Neural crest cell (in vitro differentiated cells): ENCODE results near the gene ZNF541. TPM values are rescaled to one million over a fixed set of nuclear protein-coding genes. Genes with fewer than 3 reads are reported as not detected.

Experiments used
- DNase-seq: peaks from one replicate; pipeline ENCODE4 v3.0.0; 2021; ENCODE audit warnings: low read depth, mixed read lengths, low spot score
- H3K27ac Mint-ChIP-seq: one replicate; pipeline ENCODE4 v1.8.0; 2021; ENCODE audit warnings: mild to moderate bottlenecking, mixed read lengths; ENCODE audit not compliant: unreplicated experiment
- H3K27me3 Mint-ChIP-seq: 2 replicates; pipeline ENCODE4 v1.8.0; 2021; ENCODE audit warnings: low read depth, mild to moderate bottlenecking, mixed read lengths
- H3K36me3 Mint-ChIP-seq: 2 replicates; pipeline ENCODE4 v1.8.0; 2021; ENCODE audit warnings: low read depth, mild to moderate bottlenecking, mixed read lengths
- H3K4me1 Mint-ChIP-seq: 2 replicates; pipeline ENCODE4 v1.8.0; 2021; ENCODE audit warnings: mixed read lengths
- H3K4me3 Mint-ChIP-seq: one replicate; pipeline ENCODE4 v1.8.0; 2021; ENCODE audit warnings: mild to moderate bottlenecking, mixed read lengths
- H3K9me3 Mint-ChIP-seq: 2 replicates; pipeline ENCODE4 v1.8.0; 2021; ENCODE audit warnings: mixed read lengths
- total RNA-seq: library from RNA; stranded (reverse); gene quantifications from 2 replicates; pipeline ENCODE4 v1.2.1, GENCODE V29; 2021
- TF ChIP-seq, protein P1 (sequence below): fragments of 200-600 bp; sonication (generic); conservative IDR thresholded peaks from 2 replicates; pipeline ENCODE4 v1.5.0; 2021; ENCODE audit warnings: antibody characterized with exemption, mild to moderate bottlenecking

ZNF541 gene
- total RNA-seq, 1 donor from 2014 or later = not detected

DNA sequence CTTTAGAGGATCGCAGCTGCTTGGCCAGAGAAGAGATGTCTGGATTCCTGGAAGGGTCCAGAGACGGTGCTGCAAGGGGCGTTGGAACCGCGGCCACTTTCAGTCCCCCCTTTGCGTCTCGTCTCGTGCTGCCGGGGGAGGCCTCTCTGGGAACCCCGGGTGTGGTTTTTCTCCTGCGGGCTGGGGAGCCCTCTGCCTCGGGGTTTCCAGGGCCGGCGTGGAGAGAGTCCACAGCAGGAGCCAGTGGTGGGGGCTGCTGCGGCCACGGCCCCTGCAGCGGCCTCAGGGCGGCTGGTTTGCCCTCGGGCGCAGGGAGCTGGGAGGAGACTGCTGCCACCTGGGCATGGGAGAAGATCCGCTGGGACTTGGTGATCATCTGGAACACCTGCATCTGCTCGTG is 28.5 kb downstream of the ZNF541 start:
- Mint-ChIP-seq H3K9me3 (no peaks in the 10 kb centered on the region), H3K36me3 (no peaks in the 10 kb centered on the region), H3K4me1 (no peaks in the 10 kb centered on the region), H3K27ac (no peak overlapping the region), H3K27me3 (no peaks in the 10 kb centered on the region), H3K4me3 (no peak overlapping the region)
- no peak for DNase-seq
- TF ChIP-seq, protein P1, sequence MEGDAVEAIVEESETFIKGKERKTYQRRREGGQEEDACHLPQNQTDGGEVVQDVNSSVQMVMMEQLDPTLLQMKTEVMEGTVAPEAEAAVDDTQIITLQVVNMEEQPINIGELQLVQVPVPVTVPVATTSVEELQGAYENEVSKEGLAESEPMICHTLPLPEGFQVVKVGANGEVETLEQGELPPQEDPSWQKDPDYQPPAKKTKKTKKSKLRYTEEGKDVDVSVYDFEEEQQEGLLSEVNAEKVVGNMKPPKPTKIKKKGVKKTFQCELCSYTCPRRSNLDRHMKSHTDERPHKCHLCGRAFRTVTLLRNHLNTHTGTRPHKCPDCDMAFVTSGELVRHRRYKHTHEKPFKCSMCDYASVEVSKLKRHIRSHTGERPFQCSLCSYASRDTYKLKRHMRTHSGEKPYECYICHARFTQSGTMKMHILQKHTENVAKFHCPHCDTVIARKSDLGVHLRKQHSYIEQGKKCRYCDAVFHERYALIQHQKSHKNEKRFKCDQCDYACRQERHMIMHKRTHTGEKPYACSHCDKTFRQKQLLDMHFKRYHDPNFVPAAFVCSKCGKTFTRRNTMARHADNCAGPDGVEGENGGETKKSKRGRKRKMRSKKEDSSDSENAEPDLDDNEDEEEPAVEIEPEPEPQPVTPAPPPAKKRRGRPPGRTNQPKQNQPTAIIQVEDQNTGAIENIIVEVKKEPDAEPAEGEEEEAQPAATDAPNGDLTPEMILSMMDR = no peak

DNA sequence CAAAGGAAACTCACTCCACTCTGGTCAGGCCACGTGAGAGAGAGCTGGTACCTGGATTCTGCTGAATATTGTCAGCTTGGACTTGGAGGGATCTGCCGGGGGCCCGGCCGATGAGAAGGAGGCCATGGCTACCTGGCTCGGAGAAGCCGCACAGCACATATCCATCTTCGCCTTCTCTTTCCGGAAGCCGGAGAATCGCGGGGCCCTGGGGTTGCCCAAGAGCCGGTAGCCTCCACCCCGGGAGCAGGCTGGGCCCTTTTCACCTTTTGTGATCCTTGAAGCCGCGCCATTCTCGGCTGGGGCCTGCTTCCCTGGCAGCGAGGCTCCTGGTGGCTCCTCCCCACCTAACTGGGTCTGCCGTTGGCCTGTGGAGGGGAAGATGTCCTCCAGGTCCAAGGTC is 28.9 kb downstream of the ZNF541 start:
- no peaks in the 10 kb centered on the region for H3K36me3 Mint-ChIP-seq
- no peak for DNase-seq
- TF ChIP-seq, protein P1 = no peak
- H3K27ac Mint-ChIP-seq = no peak overlapping the region
- H3K4me3 Mint-ChIP-seq = no peak overlapping the region
- H3K27me3 Mint-ChIP-seq = no peaks in the 10 kb centered on the region
- H3K9me3 Mint-ChIP-seq = no peaks in the 10 kb centered on the region
- no peaks in the 10 kb centered on the region for H3K4me1 Mint-ChIP-seq

DNA sequence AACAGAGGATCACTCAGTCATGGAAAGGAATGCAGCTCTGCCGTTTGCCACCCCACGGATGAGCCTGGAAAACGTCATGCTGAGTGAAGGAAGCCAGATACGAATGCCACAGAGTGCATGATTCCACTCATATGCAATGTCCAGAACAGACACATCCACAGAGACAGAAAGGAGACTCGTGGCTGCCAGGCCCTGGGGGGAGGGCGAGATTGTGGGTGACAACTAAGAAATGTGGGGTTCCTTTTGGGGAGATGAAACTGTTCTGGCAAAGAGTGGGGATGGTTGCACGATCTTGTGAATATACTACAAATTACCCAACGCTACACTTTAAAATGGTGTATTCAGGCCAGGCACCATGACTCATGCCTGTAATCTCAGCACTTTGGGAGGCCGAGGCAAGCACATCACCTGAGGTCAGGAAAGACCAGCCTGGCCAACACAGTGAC is 30.9 kb downstream of the ZNF541 start:
- no peak overlapping the region for H3K4me3 Mint-ChIP-seq
- DNase-seq = no peak
- no peaks in the 10 kb centered on the region for H3K9me3 Mint-ChIP-seq
- TF ChIP-seq, protein P1 = no peak
- H3K27me3 Mint-ChIP-seq = peaks cover 2% of the 10 kb centered on the region
- H3K36me3 Mint-ChIP-seq = no peaks in the 10 kb centered on the region
- H3K27ac Mint-ChIP-seq = no peak overlapping the region
- H3K4me1 Mint-ChIP-seq = no peaks in the 10 kb centered on the region

DNA sequence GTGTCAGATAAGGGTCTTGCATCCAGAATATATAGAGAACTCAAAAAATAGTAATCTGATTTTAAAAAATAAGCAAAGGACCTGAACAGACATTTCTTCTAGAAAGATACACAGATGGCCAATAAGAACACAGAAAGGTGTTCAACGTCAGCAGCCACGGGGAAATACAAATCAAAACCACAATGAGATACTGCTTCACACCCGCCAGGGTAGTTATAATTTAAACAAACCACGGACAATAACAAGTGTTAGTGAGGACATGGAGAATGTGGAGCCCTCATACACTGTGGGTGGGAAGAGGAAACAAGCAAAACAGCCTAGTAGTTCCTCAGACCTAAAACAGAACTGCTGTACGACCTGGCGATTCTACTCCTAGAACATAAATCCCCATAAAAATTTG is 31.4 kb downstream of the ZNF541 start:
- Mint-ChIP-seq H3K36me3 (no peaks in the 10 kb centered on the region), H3K9me3 (no peaks in the 10 kb centered on the region), H3K27ac (no peak overlapping the region), H3K27me3 (peaks cover 2% of the 10 kb centered on the region), H3K4me3 (no peak overlapping the region), H3K4me1 (no peaks in the 10 kb centered on the region)
- no peak for DNase-seq
- TF ChIP-seq, protein P1 = no peak

DNA sequence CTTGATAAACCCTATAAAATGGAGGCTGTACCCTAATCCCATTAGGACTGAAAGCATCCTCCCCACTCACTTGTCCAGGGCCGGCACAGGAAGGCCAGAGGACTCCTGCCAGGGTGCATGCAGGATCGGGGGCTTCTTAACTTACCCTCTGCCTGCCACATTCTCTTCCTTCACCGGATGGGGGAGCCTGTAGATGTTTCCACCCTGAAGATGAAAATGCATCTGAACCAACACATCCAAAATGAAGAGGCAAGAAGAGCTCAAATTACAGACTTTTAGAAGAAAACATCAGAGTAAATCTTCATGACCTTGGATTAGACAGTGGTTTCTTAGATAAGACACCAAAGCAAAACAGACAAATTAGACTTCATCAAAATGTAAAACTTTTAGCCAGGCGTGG is 32.2 kb downstream of the ZNF541 start:
- Mint-ChIP-seq H3K9me3 (no peaks in the 10 kb centered on the region), H3K27me3 (peaks cover 2% of the 10 kb centered on the region), H3K4me3 (no peak overlapping the region), H3K27ac (no peak overlapping the region), H3K4me1 (no peaks in the 10 kb centered on the region), H3K36me3 (no peaks in the 10 kb centered on the region)
- TF ChIP-seq, protein P1 = peak; percentile 26
- DNase-seq = no peak
